ENCODE data around the gene LIPC.

DNA sequence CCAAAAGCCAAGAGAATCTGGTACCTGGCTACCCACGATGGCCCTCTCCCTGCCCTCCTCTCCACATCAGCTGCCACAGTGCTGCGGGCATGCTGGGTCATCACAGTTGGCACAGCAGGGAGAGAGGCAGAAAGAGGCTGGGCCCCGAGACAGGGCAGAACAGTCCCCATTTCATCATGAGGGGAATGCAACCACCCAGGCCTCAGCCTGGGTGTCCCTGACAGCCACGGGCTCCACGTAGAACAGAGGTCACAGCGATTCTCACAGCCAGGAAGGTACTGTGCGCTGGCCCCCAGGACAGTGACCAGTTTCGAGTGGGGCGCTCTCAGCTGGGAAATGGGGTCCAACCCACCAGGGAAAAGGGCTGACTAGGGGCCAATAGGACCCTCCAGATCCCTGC, 6.3 kb downstream of the LIPC start:
- TF ChIP-seq, protein P1, sequence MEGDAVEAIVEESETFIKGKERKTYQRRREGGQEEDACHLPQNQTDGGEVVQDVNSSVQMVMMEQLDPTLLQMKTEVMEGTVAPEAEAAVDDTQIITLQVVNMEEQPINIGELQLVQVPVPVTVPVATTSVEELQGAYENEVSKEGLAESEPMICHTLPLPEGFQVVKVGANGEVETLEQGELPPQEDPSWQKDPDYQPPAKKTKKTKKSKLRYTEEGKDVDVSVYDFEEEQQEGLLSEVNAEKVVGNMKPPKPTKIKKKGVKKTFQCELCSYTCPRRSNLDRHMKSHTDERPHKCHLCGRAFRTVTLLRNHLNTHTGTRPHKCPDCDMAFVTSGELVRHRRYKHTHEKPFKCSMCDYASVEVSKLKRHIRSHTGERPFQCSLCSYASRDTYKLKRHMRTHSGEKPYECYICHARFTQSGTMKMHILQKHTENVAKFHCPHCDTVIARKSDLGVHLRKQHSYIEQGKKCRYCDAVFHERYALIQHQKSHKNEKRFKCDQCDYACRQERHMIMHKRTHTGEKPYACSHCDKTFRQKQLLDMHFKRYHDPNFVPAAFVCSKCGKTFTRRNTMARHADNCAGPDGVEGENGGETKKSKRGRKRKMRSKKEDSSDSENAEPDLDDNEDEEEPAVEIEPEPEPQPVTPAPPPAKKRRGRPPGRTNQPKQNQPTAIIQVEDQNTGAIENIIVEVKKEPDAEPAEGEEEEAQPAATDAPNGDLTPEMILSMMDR (IDR thresholded peaks at IDR 0.05): no peak
- no peak for TF ChIP-seq MXI1 (IDR thresholded peaks at IDR 0.05; ENCODE audit: low read depth, low read length)
- TF ChIP-seq POLR2AphosphoS5 (IDR thresholded peaks at IDR 0.05; ENCODE audit: low read depth, low read length): no peak
- no peak for TF ChIP-seq EZH2phosphoT487 (IDR thresholded peaks at IDR 0.05; ENCODE audit: borderline replicate concordance, low read depth)
- no peak for TF ChIP-seq RXRA (IDR thresholded peaks at IDR 0.05; ENCODE audit: borderline replicate concordance, low read depth)
- TF ChIP-seq YY1 (IDR thresholded peaks at IDR 0.05; ENCODE audit: low read depth): no peak
- TF ChIP-seq TCF12 (IDR thresholded peaks at IDR 0.05): no peak
